Lower lobe of right lung (tissue), 2 donors: ENCODE data around the gene AKT2. TPM values are rescaled to one million over a fixed set of nuclear protein-coding genes. Genes with fewer than 3 reads are reported as not detected.

Experiments used
- ATAC-seq, 2 donors: fragments of 200-7000 bp; cut with Tn5 transposase; one replicate each; pipeline ENCODE4 v1.9.1; 2020 to 2022; ENCODE audit warnings: mild to moderate bottlenecking in 2 of 2, moderate library complexity in 2 of 2
- DNase-seq: peaks from one replicate; pipeline ENCODE4 v3.0.0-alpha.2; 2020
- H3K27ac ChIP-seq: fragments of 200-600 bp; one replicate; pipeline ENCODE4 v1.8.0; 2022
- H3K27me3 ChIP-seq: fragments of 200-600 bp; one replicate; pipeline ENCODE4 v1.8.0; 2022; ENCODE audit warnings: low read depth
- H3K36me3 ChIP-seq: fragments of 200-600 bp; one replicate; pipeline ENCODE4 v1.8.0; 2022; ENCODE audit warnings: mild to moderate bottlenecking
- H3K4me1 ChIP-seq: fragments of 200-600 bp; one replicate; pipeline ENCODE4 v1.8.0; 2022
- H3K4me3 ChIP-seq: fragments of 200-600 bp; one replicate; pipeline ENCODE4 v1.8.0; 2022; ENCODE audit warnings: mild to moderate bottlenecking
- H3K9me3 ChIP-seq: fragments of 200-600 bp; one replicate; pipeline ENCODE4 v1.8.0; 2022
- intact Hi-C: fragments of 100-400 bp; cut with DNase I; formaldehyde crosslinking; loops from one replicate; pipeline ENCODE4 v1.11.0; 2022
- total RNA-seq: library from RNA; stranded (reverse); fragmentation: NEBNext Ultra II Directional; extraction: Animal tissue kit (Norgen Biotek cat#: 25700); gene quantifications from one replicate; pipeline ENCODE4 v1.2.1, GENCODE V29; 2021
- TF ChIP-seq, protein P1 (sequence below): fragments of 200-600 bp; IDR thresholded peaks from one replicate; pipeline ENCODE4 v1.8.0; 2022; ENCODE audit warnings: antibody characterized with exemption, mild to moderate bottlenecking
- donor health status: DM: no; HTN: yes; CAD: no; lungs with severe emphysema.

AKT2 gene
- total RNA-seq, 1 donor from 2014 or later, result 102 TPM

DNA sequence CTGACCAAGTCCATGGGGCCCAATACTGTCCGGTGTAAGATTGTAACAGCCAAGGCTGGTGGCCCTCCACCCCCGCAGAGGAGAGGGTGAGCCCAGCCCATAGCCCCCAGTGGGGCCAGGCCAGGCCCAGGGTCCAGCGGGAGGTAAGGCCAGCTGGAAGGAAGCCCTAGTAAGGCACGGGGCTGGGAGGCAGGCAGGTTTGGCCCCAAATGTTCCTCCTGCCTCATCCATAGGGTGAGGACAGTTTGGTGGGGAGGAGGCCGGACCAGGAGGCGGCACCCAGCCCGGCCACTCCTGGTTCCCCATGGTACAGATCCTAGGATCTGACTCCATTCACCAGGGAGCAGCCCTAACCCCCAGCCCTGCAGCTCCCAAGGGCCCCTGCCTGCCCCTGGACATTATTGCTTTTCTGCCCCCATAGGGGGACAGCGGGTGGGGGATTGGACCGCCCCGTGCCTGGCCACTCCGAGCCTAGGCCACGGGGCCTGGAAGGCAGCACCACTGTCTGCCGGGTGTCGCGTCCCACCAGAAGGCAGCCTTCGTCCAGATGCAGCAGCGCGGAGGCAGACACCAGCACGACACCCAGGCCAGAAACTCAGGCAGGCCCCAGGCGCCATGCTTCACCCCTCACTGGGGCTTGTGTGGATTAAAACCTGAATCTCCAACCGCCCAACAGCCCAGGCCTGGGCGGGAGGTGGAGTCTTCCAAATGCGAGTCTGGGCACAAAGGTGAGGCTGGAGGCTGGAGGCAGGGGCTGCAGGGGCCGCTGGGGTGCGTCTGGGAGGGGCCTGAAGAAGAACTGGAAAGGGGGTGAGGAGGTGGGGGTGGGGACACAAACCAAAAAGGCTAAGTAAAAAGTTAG, 52.0 kb downstream of the AKT2 start:
- no peak overlapping the region for H3K27ac ChIP-seq
- ATAC-seq (peak in 1 of 2 donors; percentile 2), DNase-seq (no peak)
- no peak overlapping the region for H3K4me3 ChIP-seq
- TF ChIP-seq, protein P1, sequence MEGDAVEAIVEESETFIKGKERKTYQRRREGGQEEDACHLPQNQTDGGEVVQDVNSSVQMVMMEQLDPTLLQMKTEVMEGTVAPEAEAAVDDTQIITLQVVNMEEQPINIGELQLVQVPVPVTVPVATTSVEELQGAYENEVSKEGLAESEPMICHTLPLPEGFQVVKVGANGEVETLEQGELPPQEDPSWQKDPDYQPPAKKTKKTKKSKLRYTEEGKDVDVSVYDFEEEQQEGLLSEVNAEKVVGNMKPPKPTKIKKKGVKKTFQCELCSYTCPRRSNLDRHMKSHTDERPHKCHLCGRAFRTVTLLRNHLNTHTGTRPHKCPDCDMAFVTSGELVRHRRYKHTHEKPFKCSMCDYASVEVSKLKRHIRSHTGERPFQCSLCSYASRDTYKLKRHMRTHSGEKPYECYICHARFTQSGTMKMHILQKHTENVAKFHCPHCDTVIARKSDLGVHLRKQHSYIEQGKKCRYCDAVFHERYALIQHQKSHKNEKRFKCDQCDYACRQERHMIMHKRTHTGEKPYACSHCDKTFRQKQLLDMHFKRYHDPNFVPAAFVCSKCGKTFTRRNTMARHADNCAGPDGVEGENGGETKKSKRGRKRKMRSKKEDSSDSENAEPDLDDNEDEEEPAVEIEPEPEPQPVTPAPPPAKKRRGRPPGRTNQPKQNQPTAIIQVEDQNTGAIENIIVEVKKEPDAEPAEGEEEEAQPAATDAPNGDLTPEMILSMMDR, result no peak
- intact Hi-C loops, result no loop called here
- H3K36me3 ChIP-seq, result peaks cover 53% of the 10 kb centered on the region
- H3K9me3 ChIP-seq, result no peaks in the 10 kb centered on the region
- no peaks in the 10 kb centered on the region for H3K27me3 ChIP-seq
- peaks cover 8% of the 10 kb centered on the region for H3K4me1 ChIP-seq

DNA sequence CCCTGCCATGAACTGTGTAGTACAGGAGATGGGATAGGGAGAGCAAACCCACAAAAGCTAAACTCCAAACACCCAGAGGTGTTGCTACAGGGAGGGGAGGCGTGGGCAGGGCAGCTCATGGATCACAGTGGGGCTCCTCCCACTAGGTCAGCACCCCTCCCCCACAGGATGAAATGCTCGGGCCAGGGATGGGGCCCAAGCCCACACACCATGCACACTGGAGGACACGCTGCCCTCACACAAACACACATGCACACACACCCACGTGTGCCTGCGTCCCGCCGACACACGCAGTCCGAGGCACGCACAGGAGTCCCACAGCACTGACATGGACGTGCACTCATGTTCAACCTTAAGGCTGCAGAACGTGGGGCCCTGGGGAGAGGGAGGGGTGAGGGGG, 52.7 kb downstream of the AKT2 start:
- DNase-seq, result no peak
- H3K4me1 ChIP-seq, result peaks cover 8% of the 10 kb centered on the region
- intact Hi-C loops, result no loop called here
- H3K36me3 ChIP-seq, result peaks cover 46% of the 10 kb centered on the region
- H3K4me3 ChIP-seq, result no peak overlapping the region
- no peaks in the 10 kb centered on the region for H3K9me3 ChIP-seq
- H3K27ac ChIP-seq, result peak overlapping the region; percentile 18
- ATAC-seq, result peak in 1 of 2 donors; percentile 3
- TF ChIP-seq, protein P1, result no peak
- no peaks in the 10 kb centered on the region for H3K27me3 ChIP-seq

DNA sequence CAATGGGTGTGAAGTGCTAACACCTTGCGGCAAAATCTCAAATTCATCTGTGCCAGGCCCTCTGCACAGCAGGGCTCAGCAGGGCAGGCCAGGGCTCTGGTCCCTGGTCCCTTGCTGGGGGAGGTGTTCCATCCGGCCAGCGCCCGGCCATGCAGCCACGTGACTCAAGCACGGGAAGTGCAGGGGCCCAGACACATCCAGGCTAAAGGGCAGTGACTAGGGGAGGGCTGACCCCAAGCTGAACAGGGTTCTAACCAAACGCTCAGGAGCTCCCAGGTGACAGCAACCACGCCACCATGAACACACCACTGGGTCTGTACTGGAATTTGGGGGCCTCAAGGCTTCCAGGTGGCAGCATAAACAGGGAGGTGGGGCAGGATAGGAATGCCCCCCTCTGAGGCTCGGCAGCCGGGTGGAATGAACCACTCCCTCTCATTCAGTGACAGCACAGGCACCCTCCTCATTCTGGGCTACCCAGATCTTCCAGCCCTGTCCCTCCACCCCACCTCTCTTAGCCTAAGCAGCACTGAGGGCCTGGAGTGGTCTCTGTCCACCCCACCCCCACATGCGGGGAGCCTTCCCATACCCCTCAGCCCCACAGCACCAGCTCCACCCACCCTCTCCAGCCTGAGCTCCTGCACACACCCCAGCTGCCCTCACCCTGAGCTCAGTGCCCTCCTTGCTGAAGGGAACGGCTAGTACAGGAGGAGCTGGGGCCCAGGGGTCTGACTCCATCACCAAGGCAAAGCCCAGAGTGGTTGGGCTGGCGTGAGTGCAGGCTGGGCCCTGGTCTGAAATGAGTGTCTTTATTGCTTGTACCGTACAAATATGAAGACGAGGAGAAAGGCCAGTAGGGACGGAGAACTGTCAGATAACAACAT, 53.4 kb downstream of the AKT2 start:
- TF ChIP-seq, protein P1, result no peak
- H3K4me3 ChIP-seq, result no peak overlapping the region
- no peaks in the 10 kb centered on the region for H3K27me3 ChIP-seq
- H3K9me3 ChIP-seq, result no peaks in the 10 kb centered on the region
- peaks cover 9% of the 10 kb centered on the region for H3K4me1 ChIP-seq
- peak; percentile 20 to 44 for ATAC-seq
- H3K36me3 ChIP-seq, result peaks cover 39% of the 10 kb centered on the region
- intact Hi-C loops, result no loop called here
- DNase-seq, result no peak
- peak overlapping the region; percentile 18 for H3K27ac ChIP-seq

DNA sequence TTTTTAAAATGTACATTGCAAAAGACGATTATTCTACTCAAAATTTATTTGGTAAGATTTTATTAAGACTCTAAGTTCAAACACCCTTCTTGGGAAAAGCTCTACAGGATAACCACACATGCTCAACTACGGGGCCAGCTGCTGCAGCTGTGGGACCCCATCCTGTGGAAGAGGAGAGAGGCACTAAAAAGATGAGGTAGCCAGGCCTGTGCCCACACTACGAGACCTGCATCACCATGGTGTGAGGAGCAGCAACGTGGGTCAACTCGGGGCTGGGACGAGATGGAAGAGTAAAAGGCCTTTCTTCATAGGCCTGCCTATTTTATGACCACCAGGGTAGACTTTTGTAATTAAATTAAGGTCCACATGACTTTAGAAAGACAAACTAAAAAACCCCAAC, 54.1 kb downstream of the AKT2 start:
- Histone ChIP-seq H3K36me3 (peaks cover 32% of the 10 kb centered on the region), H3K4me3 (no peak overlapping the region), H3K4me1 (peaks cover 17% of the 10 kb centered on the region), H3K9me3 (no peaks in the 10 kb centered on the region), H3K27ac (no peak overlapping the region), H3K27me3 (peaks cover 5% of the 10 kb centered on the region)
- ATAC-seq (no peak), DNase-seq (no peak)
- intact Hi-C loops, result no loop called here
- TF ChIP-seq, protein P1, result no peak

DNA sequence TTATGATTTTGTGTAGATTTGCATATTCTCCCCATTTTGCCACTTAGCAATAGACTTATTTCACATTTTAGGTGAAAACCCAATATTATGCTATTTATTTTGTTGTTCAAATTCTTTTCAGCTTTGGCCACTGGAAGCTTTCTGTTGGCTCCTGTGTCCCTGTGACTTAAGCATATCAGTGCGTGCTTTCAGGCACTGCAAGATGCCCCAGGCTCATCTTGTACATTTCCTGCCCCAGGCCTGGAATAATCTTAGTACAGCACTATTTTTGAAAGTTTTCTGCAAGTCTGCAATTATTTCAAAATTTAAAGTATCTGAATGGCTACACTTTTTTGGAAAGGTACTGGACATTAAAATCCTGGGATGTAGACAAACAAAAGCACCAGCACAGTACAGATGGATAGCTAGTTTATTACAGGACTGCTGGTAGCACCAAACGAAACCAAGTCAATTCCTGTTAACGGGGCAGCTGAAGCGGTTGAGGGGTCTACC, 55.2 kb downstream of the AKT2 start:
- Histone ChIP-seq H3K9me3 (no peaks in the 10 kb centered on the region), H3K36me3 (peaks cover 21% of the 10 kb centered on the region), H3K27ac (no peak overlapping the region), H3K27me3 (peaks cover 16% of the 10 kb centered on the region), H3K4me1 (peaks cover 23% of the 10 kb centered on the region), H3K4me3 (no peak overlapping the region)
- ATAC-seq (no peak), DNase-seq (no peak)
- intact Hi-C loops, result no loop called here
- TF ChIP-seq, protein P1, result no peak
